ENCODE data around the gene PITPNM2. TPM values are rescaled to one million over a fixed set of nuclear protein-coding genes. Genes with fewer than 3 reads are reported as not detected.
A peak's percentile ranks its signal among the peaks of the same experiment; 100 is the strongest.

The PITPNM2 gene
- 5.0 and 7.9 TPM in 2 replicates for total RNA-seq (2012; rRNA removed)

- Histone ChIP-seq H3K4me3 (ENCODE audit: low read length) (peak within 1 kb of the TSS; percentile 82), H3K9ac (ENCODE audit: low read depth, low read length) (peak within 1 kb of the TSS; percentile 85), H3K36me3 (ENCODE audit: insufficient read depth, low read length) (no peaks in the 10 kb centered on the region), H3K4me1 (ENCODE audit: control insufficient read depth, insufficient read depth, low read length) (peaks cover 20% of the 10 kb centered on the region), H3K9me3 (replicated peaks; ENCODE audit: low read length) (no peaks in the 10 kb centered on the region), H3K27me3 (ENCODE audit: control insufficient read depth, insufficient read depth, low read length) (no peaks in the 10 kb centered on the region), H3K4me2 (ENCODE audit: low read length) (peak within 1 kb of the TSS; percentile 95)
These were observed at the start of gene PITPNM2 for GRCh38 chr12:123150744-123151456. PITPNM2 (minus strand) TSS chr12:123151090; CDS start chr12:123034590, 116,500 bp downstream.

- Histone ChIP-seq H3K4me3 (ENCODE audit: low read length) (no peak overlapping the region), H3K36me3 (ENCODE audit: insufficient read depth, low read length) (peaks cover 10% of the 10 kb centered on the region), H3K9me3 (replicated peaks; ENCODE audit: low read length) (no peaks in the 10 kb centered on the region), H3K27me3 (ENCODE audit: control insufficient read depth, insufficient read depth, low read length) (no peaks in the 10 kb centered on the region), H3K4me2 (ENCODE audit: low read length) (no peak overlapping the region), H3K9ac (ENCODE audit: low read depth, low read length) (no peak overlapping the region), H3K4me1 (ENCODE audit: control insufficient read depth, insufficient read depth, low read length) (no peaks in the 10 kb centered on the region)
These were observed 49.5 kb upstream of the PITPNM2 start for GRCh38 chr12:123200414-123200813.

- H3K4me3 ChIP-seq (ENCODE audit: low read length): no peak overlapping the region
- H3K36me3 ChIP-seq (ENCODE audit: insufficient read depth, low read length): peaks cover 9% of the 10 kb centered on the region
- no peak overlapping the region for H3K9ac ChIP-seq (ENCODE audit: low read depth, low read length)
- H3K9me3 ChIP-seq (replicated peaks; ENCODE audit: low read length): no peaks in the 10 kb centered on the region
- no peaks in the 10 kb centered on the region for H3K27me3 ChIP-seq (ENCODE audit: control insufficient read depth, insufficient read depth, low read length)
- no peaks in the 10 kb centered on the region for H3K4me1 ChIP-seq (ENCODE audit: control insufficient read depth, insufficient read depth, low read length)
- no peak overlapping the region for H3K4me2 ChIP-seq (ENCODE audit: low read length)
These were observed 49.0 kb upstream of the PITPNM2 start for GRCh38 chr12:123199936-123200335.

GRCh38 chr12:123187637-123188036, 36.7 kb upstream of the PITPNM2 start:
- H3K9me3 ChIP-seq (replicated peaks; ENCODE audit: low read length): no peaks in the 10 kb centered on the region
- no peaks in the 10 kb centered on the region for H3K4me1 ChIP-seq (ENCODE audit: control insufficient read depth, insufficient read depth, low read length)
- H3K36me3 ChIP-seq (ENCODE audit: insufficient read depth, low read length): peaks cover 11% of the 10 kb centered on the region

GRCh38 chr12:123180171-123180570, 29.3 kb upstream of the PITPNM2 start:
- no peaks in the 10 kb centered on the region for H3K27me3 ChIP-seq (ENCODE audit: control insufficient read depth, insufficient read depth, low read length)

More at GRCh38 chr12:123187637-123188036, 36.7 kb upstream of the PITPNM2 start:
- Histone ChIP-seq H3K9ac (ENCODE audit: low read depth, low read length) (no peak overlapping the region), H3K27me3 (ENCODE audit: control insufficient read depth, insufficient read depth, low read length) (no peaks in the 10 kb centered on the region), H3K4me3 (ENCODE audit: low read length) (no peak overlapping the region), H3K4me2 (ENCODE audit: low read length) (no peak overlapping the region)

GRCh38 chr12:123171967-123172366, 21.1 kb upstream of the PITPNM2 start:
- Histone ChIP-seq H3K4me2 (ENCODE audit: low read length) (no peak overlapping the region), H3K36me3 (ENCODE audit: insufficient read depth, low read length) (peaks cover 10% of the 10 kb centered on the region), H3K9ac (ENCODE audit: low read depth, low read length) (no peak overlapping the region), H3K4me3 (ENCODE audit: low read length) (no peak overlapping the region), H3K27me3 (ENCODE audit: control insufficient read depth, insufficient read depth, low read length) (no peaks in the 10 kb centered on the region), H3K4me1 (ENCODE audit: control insufficient read depth, insufficient read depth, low read length) (no peaks in the 10 kb centered on the region), H3K9me3 (replicated peaks; ENCODE audit: low read length) (no peaks in the 10 kb centered on the region)

More at GRCh38 chr12:123180171-123180570, 29.3 kb upstream of the PITPNM2 start:
- no peak overlapping the region for H3K9ac ChIP-seq (ENCODE audit: low read depth, low read length)
- H3K4me3 ChIP-seq (ENCODE audit: low read length): no peak overlapping the region
- peaks cover 8% of the 10 kb centered on the region for H3K36me3 ChIP-seq (ENCODE audit: insufficient read depth, low read length)
- no peaks in the 10 kb centered on the region for H3K4me1 ChIP-seq (ENCODE audit: control insufficient read depth, insufficient read depth, low read length)
- H3K9me3 ChIP-seq (replicated peaks; ENCODE audit: low read length): no peaks in the 10 kb centered on the region
- H3K4me2 ChIP-seq (ENCODE audit: low read length): no peak overlapping the region

- Histone ChIP-seq H3K9ac (ENCODE audit: low read depth, low read length) (no peak overlapping the region), H3K27me3 (ENCODE audit: control insufficient read depth, insufficient read depth, low read length) (no peaks in the 10 kb centered on the region), H3K9me3 (replicated peaks; ENCODE audit: low read length) (no peaks in the 10 kb centered on the region), H3K4me2 (ENCODE audit: low read length) (no peak overlapping the region), H3K4me1 (ENCODE audit: control insufficient read depth, insufficient read depth, low read length) (no peaks in the 10 kb centered on the region), H3K36me3 (ENCODE audit: insufficient read depth, low read length) (peaks cover 32% of the 10 kb centered on the region), H3K4me3 (ENCODE audit: low read length) (no peak overlapping the region)
These were observed 16.4 kb upstream of the PITPNM2 start for GRCh38 chr12:123167329-123167728.

- Histone ChIP-seq H3K4me2 (ENCODE audit: low read length) (no peak overlapping the region), H3K4me1 (ENCODE audit: control insufficient read depth, insufficient read depth, low read length) (no peaks in the 10 kb centered on the region), H3K4me3 (ENCODE audit: low read length) (no peak overlapping the region), H3K27me3 (ENCODE audit: control insufficient read depth, insufficient read depth, low read length) (no peaks in the 10 kb centered on the region), H3K9ac (ENCODE audit: low read depth, low read length) (no peak overlapping the region), H3K9me3 (replicated peaks; ENCODE audit: low read length) (no peaks in the 10 kb centered on the region), H3K36me3 (ENCODE audit: insufficient read depth, low read length) (peaks cover 33% of the 10 kb centered on the region)
These were observed 14.6 kb upstream of the PITPNM2 start for GRCh38 chr12:123165537-123165936.

- peaks cover 34% of the 10 kb centered on the region for H3K36me3 ChIP-seq (ENCODE audit: insufficient read depth, low read length)
- H3K9me3 ChIP-seq (replicated peaks; ENCODE audit: low read length): no peaks in the 10 kb centered on the region
These were observed 13.9 kb upstream of the PITPNM2 start for GRCh38 chr12:123164710-123165261.

GRCh38 chr12:123164222-123164621, 13.3 kb upstream of the PITPNM2 start:
- peaks cover 34% of the 10 kb centered on the region for H3K36me3 ChIP-seq (ENCODE audit: insufficient read depth, low read length)
- H3K9ac ChIP-seq (ENCODE audit: low read depth, low read length): no peak overlapping the region
- no peaks in the 10 kb centered on the region for H3K4me1 ChIP-seq (ENCODE audit: control insufficient read depth, insufficient read depth, low read length)
- no peaks in the 10 kb centered on the region for H3K27me3 ChIP-seq (ENCODE audit: control insufficient read depth, insufficient read depth, low read length)
- H3K4me3 ChIP-seq (ENCODE audit: low read length): no peak overlapping the region
- no peaks in the 10 kb centered on the region for H3K9me3 ChIP-seq (replicated peaks; ENCODE audit: low read length)
- no peak overlapping the region for H3K4me2 ChIP-seq (ENCODE audit: low read length)

More at GRCh38 chr12:123164710-123165261, 13.9 kb upstream of the PITPNM2 start:
- no peaks in the 10 kb centered on the region for H3K27me3 ChIP-seq (ENCODE audit: control insufficient read depth, insufficient read depth, low read length)
- H3K4me2 ChIP-seq (ENCODE audit: low read length): no peak overlapping the region
- no peak overlapping the region for H3K9ac ChIP-seq (ENCODE audit: low read depth, low read length)
- H3K4me1 ChIP-seq (ENCODE audit: control insufficient read depth, insufficient read depth, low read length): no peaks in the 10 kb centered on the region
- no peak overlapping the region for H3K4me3 ChIP-seq (ENCODE audit: low read length)

- Histone ChIP-seq H3K27me3 (ENCODE audit: control insufficient read depth, insufficient read depth, low read length) (no peaks in the 10 kb centered on the region), H3K36me3 (ENCODE audit: insufficient read depth, low read length) (peaks cover 34% of the 10 kb centered on the region), H3K4me2 (ENCODE audit: low read length) (no peak overlapping the region), H3K9me3 (replicated peaks; ENCODE audit: low read length) (no peaks in the 10 kb centered on the region), H3K4me3 (ENCODE audit: low read length) (no peak overlapping the region), H3K4me1 (ENCODE audit: control insufficient read depth, insufficient read depth, low read length) (no peaks in the 10 kb centered on the region), H3K9ac (ENCODE audit: low read depth, low read length) (no peak overlapping the region)
These were observed 12.3 kb upstream of the PITPNM2 start for GRCh38 chr12:123163227-123163626.
